ENCODE data around the gene DYRK4. TPM values are rescaled to one million over a fixed set of nuclear protein-coding genes. Genes with fewer than 3 reads are reported as not detected.
A peak's percentile ranks its signal among the peaks of the same experiment; 100 is the strongest.

DYRK4 gene
- total RNA-seq, 1 experiment from 2014 or later, result 23.7 TPM

- no TSS peak for BruUV-seq (replicated peaks)
- POLR2A ChIA-PET (ENCODE audit: low non-redundant PET), result no interaction called here
- intact Hi-C loops (cut with micrococcal nuclease; ENCODE audit: unreplicated experiment), result no loop called here
Observed at GRCh38 chr12:4595881-4596280, 33.9 kb downstream of the DYRK4 start.

DNA sequence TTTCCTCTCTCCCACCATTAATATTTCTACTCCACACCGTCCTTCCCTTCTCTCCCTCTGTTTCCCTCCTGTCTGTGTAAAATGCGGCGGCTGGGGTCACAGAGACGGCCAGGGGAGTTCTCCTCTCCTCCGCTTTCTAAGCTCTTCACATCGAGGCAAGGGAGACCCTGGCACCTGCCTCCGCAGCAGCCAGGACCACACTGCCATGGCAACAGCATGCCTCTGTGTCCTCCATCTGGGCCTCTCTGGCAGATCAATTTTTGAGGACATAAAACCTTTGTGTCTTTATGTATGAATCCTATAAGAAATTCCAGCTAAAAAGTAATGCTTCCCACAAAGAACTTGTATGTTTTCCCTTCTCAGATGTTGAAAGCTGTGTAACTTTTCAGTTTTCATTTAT, 41.4 kb downstream of the DYRK4 start:
- H3K27me3 ChIP-seq (replicated peaks; ENCODE audit: insufficient read depth, low read depth, low read length, poor library complexity), result peaks cover 29% of the 10 kb centered on the region
- H3K36me3 ChIP-seq (ENCODE audit: insufficient read depth, low read length, poor library complexity, severe bottlenecking), result no peaks in the 10 kb centered on the region
- POLR2A ChIA-PET (ENCODE audit: low non-redundant PET), result no interaction called here
- TF ChIP-seq, protein P1, sequence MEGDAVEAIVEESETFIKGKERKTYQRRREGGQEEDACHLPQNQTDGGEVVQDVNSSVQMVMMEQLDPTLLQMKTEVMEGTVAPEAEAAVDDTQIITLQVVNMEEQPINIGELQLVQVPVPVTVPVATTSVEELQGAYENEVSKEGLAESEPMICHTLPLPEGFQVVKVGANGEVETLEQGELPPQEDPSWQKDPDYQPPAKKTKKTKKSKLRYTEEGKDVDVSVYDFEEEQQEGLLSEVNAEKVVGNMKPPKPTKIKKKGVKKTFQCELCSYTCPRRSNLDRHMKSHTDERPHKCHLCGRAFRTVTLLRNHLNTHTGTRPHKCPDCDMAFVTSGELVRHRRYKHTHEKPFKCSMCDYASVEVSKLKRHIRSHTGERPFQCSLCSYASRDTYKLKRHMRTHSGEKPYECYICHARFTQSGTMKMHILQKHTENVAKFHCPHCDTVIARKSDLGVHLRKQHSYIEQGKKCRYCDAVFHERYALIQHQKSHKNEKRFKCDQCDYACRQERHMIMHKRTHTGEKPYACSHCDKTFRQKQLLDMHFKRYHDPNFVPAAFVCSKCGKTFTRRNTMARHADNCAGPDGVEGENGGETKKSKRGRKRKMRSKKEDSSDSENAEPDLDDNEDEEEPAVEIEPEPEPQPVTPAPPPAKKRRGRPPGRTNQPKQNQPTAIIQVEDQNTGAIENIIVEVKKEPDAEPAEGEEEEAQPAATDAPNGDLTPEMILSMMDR (conservative IDR thresholded peaks at IDR 0.05; ENCODE audit: low read depth, low read length), result no peak
- TF ChIP-seq EZH2 (IDR thresholded peaks at IDR 0.05; ENCODE audit: borderline replicate concordance, low read depth, low read length, poor library complexity, severe bottlenecking), result no peak
- H3K27ac ChIP-seq (ENCODE audit: low read depth, low read length, poor library complexity, severe bottlenecking), result no peak overlapping the region
- intact Hi-C loops (cut with micrococcal nuclease; ENCODE audit: unreplicated experiment), result no loop called here
- no peaks in the 10 kb centered on the region for H3K9me3 ChIP-seq (ENCODE audit: low read depth, low read length, poor library complexity, severe bottlenecking)
- CTCF ChIA-PET, result no interaction called here
- H3K4me3 ChIP-seq (ENCODE audit: low read depth, low read length, poor library complexity, severe bottlenecking), result no peak overlapping the region
- DNase-seq (ENCODE audit: low spot score), result no peak
- peaks cover 5% of the 10 kb centered on the region for H3K4me1 ChIP-seq (ENCODE audit: insufficient read depth, low read length, poor library complexity, severe bottlenecking)
- BruUV-seq (replicated peaks), result no TSS peak

More at GRCh38 chr12:4595881-4596280, 33.9 kb downstream of the DYRK4 start:
- H3K9me3 ChIP-seq (ENCODE audit: low read depth, low read length, poor library complexity, severe bottlenecking), result no peaks in the 10 kb centered on the region
- no peak for TF ChIP-seq EZH2 (IDR thresholded peaks at IDR 0.05; ENCODE audit: borderline replicate concordance, low read depth, low read length, poor library complexity, severe bottlenecking)
- H3K4me3 ChIP-seq (ENCODE audit: low read depth, low read length, poor library complexity, severe bottlenecking), result no peak overlapping the region
- DNase-seq (ENCODE audit: low spot score), result no peak
- H3K27me3 ChIP-seq (replicated peaks; ENCODE audit: insufficient read depth, low read depth, low read length, poor library complexity), result peaks cover 48% of the 10 kb centered on the region
- CTCF ChIA-PET, result no interaction called here
- no peak overlapping the region for H3K27ac ChIP-seq (ENCODE audit: low read depth, low read length, poor library complexity, severe bottlenecking)
- H3K36me3 ChIP-seq (ENCODE audit: insufficient read depth, low read length, poor library complexity, severe bottlenecking), result no peaks in the 10 kb centered on the region
- H3K4me1 ChIP-seq (ENCODE audit: insufficient read depth, low read length, poor library complexity, severe bottlenecking), result no peaks in the 10 kb centered on the region

DNA sequence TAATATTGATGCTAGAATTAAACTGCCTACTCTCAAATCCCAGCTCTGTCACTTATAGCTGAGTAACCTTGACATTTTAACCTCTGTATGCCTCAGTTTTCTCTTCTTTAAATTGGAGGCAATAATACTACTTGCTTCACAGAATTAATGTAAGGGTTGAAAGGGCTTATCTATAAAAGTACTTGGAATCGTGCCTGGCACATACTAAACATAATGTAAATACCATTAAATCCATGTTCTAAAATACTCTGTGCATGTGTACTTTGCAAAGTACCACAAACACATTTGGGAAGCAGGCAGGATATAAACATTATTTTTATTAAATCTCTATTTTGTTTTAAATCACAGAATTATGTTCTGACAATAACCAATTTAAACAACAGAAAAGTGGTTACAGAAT, 41.9 kb downstream of the DYRK4 start:
- ChIA-PET CTCF (no interaction called here), POLR2A (ENCODE audit: low non-redundant PET) (no interaction called here)
- TF ChIP-seq, protein P1 (conservative IDR thresholded peaks at IDR 0.05; ENCODE audit: low read depth, low read length), result no peak
- no peak for TF ChIP-seq EZH2 (IDR thresholded peaks at IDR 0.05; ENCODE audit: borderline replicate concordance, low read depth, low read length, poor library complexity, severe bottlenecking)
- Histone ChIP-seq H3K9me3 (ENCODE audit: low read depth, low read length, poor library complexity, severe bottlenecking) (no peaks in the 10 kb centered on the region), H3K4me3 (ENCODE audit: low read depth, low read length, poor library complexity, severe bottlenecking) (no peak overlapping the region), H3K36me3 (ENCODE audit: insufficient read depth, low read length, poor library complexity, severe bottlenecking) (no peaks in the 10 kb centered on the region), H3K4me1 (ENCODE audit: insufficient read depth, low read length, poor library complexity, severe bottlenecking) (peaks cover 5% of the 10 kb centered on the region), H3K27me3 (replicated peaks; ENCODE audit: insufficient read depth, low read depth, low read length, poor library complexity) (peaks cover 29% of the 10 kb centered on the region), H3K27ac (ENCODE audit: low read depth, low read length, poor library complexity, severe bottlenecking) (no peak overlapping the region)
- intact Hi-C loops (cut with micrococcal nuclease; ENCODE audit: unreplicated experiment), result no loop called here
- DNase-seq (ENCODE audit: low spot score), result no peak
- no TSS peak for BruUV-seq (replicated peaks)

DNA sequence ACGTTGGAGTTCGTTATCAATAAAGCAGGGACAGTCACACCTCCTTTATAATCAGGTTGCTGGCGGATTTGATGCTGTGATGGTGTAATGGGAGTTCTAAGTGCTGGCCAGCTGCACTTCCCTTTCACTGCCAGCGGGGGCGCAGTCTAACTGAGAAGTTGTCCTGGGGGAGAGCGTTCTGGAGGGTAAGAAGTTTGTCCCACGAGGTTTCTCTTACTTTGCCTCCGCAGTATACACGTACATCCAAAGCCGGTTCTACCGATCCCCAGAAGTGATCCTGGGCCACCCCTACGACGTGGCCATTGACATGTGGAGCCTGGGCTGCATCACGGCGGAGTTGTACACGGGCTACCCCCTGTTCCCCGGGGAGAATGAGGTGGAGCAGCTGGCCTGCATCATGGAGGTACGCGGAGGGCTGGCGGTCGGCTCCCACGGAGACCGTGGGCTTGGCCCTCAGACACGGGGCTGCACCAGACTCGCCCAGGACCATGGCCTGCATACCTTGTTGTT, 42.7 kb downstream of the DYRK4 start:
- intact Hi-C loops (cut with micrococcal nuclease; ENCODE audit: unreplicated experiment), result no loop called here
- H3K27me3 ChIP-seq (replicated peaks; ENCODE audit: insufficient read depth, low read depth, low read length, poor library complexity), result peaks cover 29% of the 10 kb centered on the region
- DNase-seq (ENCODE audit: low spot score), result peak; percentile 91
- no TSS peak for BruUV-seq (replicated peaks)
- peak overlapping the region; percentile 68 for H3K4me3 ChIP-seq (ENCODE audit: low read depth, low read length, poor library complexity, severe bottlenecking)
- H3K4me1 ChIP-seq (ENCODE audit: insufficient read depth, low read length, poor library complexity, severe bottlenecking), result peaks cover 5% of the 10 kb centered on the region
- ChIA-PET CTCF (interaction anchor here (0.5 kb wide), 2 partner anchors 154 to 731 kb away, joined by 3 to 4 read pairs; partner anchors contain the start of gene PARP11), POLR2A (ENCODE audit: low non-redundant PET) (no interaction called here)
- TF ChIP-seq, protein P1 (conservative IDR thresholded peaks at IDR 0.05; ENCODE audit: low read depth, low read length), result peak; percentile 98
- TF ChIP-seq EZH2 (IDR thresholded peaks at IDR 0.05; ENCODE audit: borderline replicate concordance, low read depth, low read length, poor library complexity, severe bottlenecking), result no peak
- no peaks in the 10 kb centered on the region for H3K9me3 ChIP-seq (ENCODE audit: low read depth, low read length, poor library complexity, severe bottlenecking)
- H3K27ac ChIP-seq (ENCODE audit: low read depth, low read length, poor library complexity, severe bottlenecking), result peak overlapping the region; percentile 63
- no peaks in the 10 kb centered on the region for H3K36me3 ChIP-seq (ENCODE audit: insufficient read depth, low read length, poor library complexity, severe bottlenecking)
